VCaP (cell line): ENCODE results near the gene CDK5R1.

Experiments
- H3K27ac ChIP-seq: fragments of 450-650 bp; 2 replicates; pipeline ENCODE4 v1.5.1; 2017
- TF ChIP-seq, protein P1 (sequence below): fragments of 450-650 bp; conservative IDR thresholded peaks from 2 replicates; pipeline ENCODE4 v1.5.1; 2017; ENCODE audit warnings: mild to moderate bottlenecking, moderate library complexity

The CDK5R1 gene

DNA sequence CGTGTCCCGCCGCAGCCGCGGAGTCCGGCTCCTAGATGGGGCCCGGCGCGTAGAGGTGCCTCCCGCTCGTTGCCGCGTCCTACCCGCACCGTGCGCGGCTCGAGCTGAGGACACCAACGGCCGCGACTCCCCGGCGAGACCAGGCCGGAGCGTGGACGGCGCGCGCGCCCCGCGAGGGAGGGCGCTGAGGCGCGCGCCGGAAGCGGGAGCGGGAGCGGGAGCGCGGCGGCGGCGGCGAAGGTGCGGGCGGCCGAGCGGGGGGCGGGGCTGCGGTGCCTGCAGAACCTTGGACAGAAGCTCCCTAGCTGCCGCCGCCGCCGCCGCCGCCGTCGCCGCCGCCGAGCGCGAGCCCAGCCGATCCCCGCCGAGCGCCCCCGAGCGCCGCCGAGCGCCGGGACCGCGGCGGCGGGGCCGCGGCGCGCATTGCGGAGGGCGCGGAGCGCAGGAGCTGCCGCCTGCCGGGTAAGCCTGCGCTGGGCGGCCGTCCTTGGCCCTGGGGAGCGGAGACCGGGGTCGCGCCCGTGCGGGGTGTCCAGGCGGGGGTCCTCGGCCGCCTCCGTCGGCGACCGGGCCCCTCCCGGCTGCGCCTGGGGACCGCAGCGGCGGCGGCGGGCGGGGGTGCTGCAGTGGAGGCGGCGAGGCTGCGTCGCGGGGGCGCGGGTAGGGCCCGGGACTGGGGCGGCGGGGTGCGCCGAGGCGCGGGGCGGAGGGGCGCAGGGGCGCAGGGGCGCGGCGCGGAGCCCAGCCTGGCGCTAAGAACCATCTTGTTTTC is at the start of gene CDK5R1:
CDK5R1 (plus strand) TSS at position 293 of the 772 bp plus-strand sequence. CDS start 628 bp downstream, outside the sequence.
- H3K27ac ChIP-seq: peak within 1 kb of the TSS; percentile 100
- TF ChIP-seq, protein P1, sequence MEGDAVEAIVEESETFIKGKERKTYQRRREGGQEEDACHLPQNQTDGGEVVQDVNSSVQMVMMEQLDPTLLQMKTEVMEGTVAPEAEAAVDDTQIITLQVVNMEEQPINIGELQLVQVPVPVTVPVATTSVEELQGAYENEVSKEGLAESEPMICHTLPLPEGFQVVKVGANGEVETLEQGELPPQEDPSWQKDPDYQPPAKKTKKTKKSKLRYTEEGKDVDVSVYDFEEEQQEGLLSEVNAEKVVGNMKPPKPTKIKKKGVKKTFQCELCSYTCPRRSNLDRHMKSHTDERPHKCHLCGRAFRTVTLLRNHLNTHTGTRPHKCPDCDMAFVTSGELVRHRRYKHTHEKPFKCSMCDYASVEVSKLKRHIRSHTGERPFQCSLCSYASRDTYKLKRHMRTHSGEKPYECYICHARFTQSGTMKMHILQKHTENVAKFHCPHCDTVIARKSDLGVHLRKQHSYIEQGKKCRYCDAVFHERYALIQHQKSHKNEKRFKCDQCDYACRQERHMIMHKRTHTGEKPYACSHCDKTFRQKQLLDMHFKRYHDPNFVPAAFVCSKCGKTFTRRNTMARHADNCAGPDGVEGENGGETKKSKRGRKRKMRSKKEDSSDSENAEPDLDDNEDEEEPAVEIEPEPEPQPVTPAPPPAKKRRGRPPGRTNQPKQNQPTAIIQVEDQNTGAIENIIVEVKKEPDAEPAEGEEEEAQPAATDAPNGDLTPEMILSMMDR: no peak

DNA sequence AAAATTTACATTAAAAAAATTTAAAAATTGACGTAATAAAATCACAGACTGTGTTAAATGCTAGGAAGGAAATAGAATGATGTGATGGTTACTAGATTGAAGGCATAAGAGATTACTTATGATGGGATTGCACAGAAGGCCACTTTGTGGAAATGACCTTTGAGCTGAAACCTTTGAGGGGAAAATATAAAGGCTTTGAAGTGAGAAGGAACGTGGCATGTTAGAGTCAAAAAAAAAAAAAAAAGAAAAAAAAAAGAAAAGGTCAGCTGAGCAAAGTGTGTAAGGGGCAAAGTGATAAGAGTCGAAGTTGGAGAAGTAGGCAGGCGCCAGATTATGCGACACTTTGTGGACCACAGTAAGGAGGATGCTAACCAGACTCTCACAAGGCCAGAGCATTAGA is 46.1 kb upstream of the CDK5R1 start:
- TF ChIP-seq, protein P1: no peak
- no peak overlapping the region for H3K27ac ChIP-seq

DNA sequence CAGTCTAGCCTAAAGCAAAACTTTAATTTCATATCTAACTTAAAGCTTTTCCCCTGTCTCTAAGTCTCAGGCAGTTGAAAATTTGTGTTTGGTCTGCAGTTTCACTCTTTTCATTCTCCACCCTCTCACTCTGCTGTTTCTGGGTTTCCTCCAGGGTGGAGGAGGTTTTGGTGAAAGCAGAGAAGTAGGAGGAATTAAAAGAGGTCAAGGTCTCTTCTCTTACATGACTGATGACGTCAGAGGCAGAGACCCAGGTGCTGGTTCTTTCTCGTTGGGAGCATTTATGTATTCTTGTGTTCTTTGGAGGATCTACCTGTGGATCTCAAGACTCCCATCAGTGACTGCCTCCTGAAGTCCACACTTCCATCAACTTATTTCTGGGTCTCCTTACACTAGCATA is 44.9 kb upstream of the CDK5R1 start:
- no peak overlapping the region for H3K27ac ChIP-seq
- TF ChIP-seq, protein P1: no peak

DNA sequence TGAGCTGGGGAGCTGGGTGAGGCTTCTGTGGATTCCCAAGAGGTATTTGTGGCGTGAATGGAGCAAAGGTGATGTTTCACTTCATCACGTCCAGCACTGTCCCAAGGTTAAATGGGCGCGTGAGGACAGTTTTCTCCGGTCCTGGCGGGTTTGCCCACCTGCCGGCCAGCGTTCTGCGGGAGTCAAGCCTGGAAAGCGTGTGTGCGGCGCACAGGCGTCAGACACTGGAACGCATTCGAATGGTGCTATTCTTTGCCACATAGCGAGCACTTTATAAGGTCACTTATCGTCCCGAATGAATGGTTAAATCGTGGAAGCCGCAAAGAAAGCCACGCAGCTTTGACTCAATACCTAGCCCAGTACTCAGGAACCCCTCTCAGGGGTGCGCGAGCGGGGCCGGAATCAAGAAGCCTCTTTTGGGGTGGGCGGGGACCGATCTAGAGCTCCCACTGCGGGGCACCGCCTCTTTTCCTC is 42.9 kb upstream of the CDK5R1 start:
- H3K27ac ChIP-seq: peak overlapping the region; percentile 96
- TF ChIP-seq, protein P1: no peak

DNA sequence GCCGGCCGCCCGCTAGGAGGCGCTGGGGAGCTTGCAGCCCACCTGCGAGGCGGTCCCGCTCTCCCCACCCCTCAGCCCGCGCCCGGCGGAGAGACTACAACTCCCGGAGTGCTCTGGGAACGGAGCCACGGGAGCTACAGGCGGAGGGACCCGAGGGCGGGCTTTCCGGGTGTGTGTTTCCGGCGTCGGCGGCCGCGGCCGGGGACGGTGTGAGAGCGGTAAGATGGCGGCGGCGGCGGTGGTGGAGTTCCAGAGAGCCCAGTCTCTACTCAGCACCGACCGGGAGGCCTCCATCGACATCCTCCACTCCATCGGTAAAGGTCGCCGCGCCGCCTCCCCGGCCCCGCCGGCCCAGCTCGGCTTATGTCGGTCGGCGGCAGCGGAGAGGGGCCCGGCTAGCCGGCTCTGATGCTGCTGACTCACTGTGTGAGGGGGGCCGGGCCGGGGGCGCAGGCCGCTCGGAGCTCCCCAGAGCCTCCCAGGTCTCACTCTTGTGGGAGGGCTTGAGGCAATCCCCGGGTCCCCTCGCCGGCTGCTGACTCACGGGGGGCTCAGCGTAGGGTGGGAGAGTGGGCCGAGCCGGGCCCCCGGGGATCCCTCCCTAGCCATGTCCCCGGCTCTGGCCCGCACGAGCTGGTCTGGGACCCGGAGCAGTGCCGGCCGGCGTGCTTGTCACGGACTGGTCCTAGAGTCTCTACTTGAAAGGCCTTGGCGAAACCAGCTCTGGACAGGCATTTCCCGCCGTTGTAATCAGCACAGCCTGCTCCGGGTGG is 42.3 kb upstream of the CDK5R1 start, which contains the start of gene PSMD11:
PSMD11 (plus strand) TSS at position 210 of the 773 bp plus-strand sequence; CDS start at position 224, 14 bp downstream.
- TF ChIP-seq, protein P1: peak; percentile 100
- H3K27ac ChIP-seq: peak within 1 kb of the TSS; percentile 96

DNA sequence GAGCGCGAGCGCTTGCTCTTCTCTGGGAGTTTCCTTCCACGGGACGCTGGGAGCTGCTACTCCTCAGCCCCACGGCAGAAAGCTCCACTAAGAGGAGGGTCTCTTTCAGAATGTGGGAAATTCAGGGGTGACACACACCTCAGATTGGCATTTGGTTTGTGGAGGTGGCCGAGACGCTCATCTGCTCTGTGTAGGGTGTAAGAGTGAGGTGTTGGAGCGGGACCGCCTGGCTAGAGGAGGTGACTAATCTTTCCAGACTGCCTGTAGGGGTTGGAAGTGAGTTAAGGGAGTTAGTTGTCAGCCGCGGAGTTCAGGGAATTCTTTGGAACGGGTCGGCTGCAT is 41.7 kb upstream of the CDK5R1 start:
- TF ChIP-seq, protein P1: no peak
- peak overlapping the region; percentile 96 for H3K27ac ChIP-seq

DNA sequence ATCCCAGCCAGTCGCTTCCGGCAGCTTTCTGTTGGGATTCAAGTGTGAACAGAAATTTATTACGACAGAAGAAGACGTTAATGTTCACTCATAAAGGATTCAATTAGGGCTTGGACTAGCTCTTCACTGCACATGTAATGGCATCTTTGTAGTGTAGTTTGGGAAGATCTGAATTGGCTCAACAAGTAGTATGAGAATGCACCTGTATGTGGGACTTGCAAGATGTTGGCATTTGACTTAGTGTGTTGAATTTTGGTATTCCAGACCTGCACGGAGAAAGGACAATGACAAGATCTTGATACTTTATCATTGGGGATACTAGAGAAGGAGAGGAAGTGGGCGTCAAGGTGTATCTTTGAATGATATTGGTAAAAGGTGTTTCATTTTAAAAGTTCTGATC is 41.3 kb upstream of the CDK5R1 start:
- H3K27ac ChIP-seq: peak overlapping the region; percentile 96
- TF ChIP-seq, protein P1: no peak
